HEK293T (cell line): ENCODE results near the gene TTLL6.

Experiments used
- CTCF ChIA-PET: fragments of 350-600 bp; formaldehyde crosslinking; extraction: SDS; loops from one replicate; lab custom pipeline; 2021; ENCODE audit warnings: antibody characterized with exemption, inconsistent platforms; lab: Yijun Ruan, JAX
- POLR2A ChIA-PET: fragments of 350-600 bp; formaldehyde crosslinking; extraction: SDS; loops from one replicate; lab custom pipeline; 2020; ENCODE audit warnings: antibody characterized with exemption, inconsistent platforms; lab: Yijun Ruan, JAX
- DNase-seq: peaks from one replicate; pipeline ENCODE4 v3.0.0; 2012; ENCODE audit warnings: mixed read lengths; ENCODE audit errors: extremely low spot score
- ARNT ChIP-seq: fragments of 450-650 bp; IDR thresholded peaks from 2 replicates; pipeline ENCODE4 v1.6.1; 2017; ENCODE audit warnings: mild to moderate bottlenecking
- BHLHE40 ChIP-seq: fragments of 450-650 bp; IDR thresholded peaks from 2 replicates; pipeline ENCODE4 v1.6.1; 2016; ENCODE audit warnings: mild to moderate bottlenecking, moderate library complexity, borderline replicate concordance
- CTBP1 ChIP-seq: fragments of 450-650 bp; IDR thresholded peaks from 2 replicates; pipeline ENCODE4 v1.6.1; 2016; ENCODE audit warnings: borderline replicate concordance
- ELF4 ChIP-seq: fragments of 450-650 bp; IDR thresholded peaks from 2 replicates; pipeline ENCODE4 v1.6.1; 2017; ENCODE audit warnings: antibody characterized with exemption
- FOXA1 ChIP-seq: fragments of 450-650 bp; IDR thresholded peaks from 2 replicates; pipeline ENCODE4 v1.6.1; 2016; ENCODE audit warnings: mild to moderate bottlenecking
- FOXK2 ChIP-seq: fragments of 450-650 bp; IDR thresholded peaks from 2 replicates; pipeline ENCODE4 v1.6.1; 2016; ENCODE audit warnings: mild to moderate bottlenecking
- FOXM1 ChIP-seq: fragments of 450-650 bp; IDR thresholded peaks from 2 replicates; pipeline ENCODE4 v1.6.1; 2017; ENCODE audit warnings: mild to moderate bottlenecking, borderline replicate concordance
- HDGF ChIP-seq: fragments of 450-650 bp; IDR thresholded peaks from 2 replicates; pipeline ENCODE4 v1.6.1; 2017; ENCODE audit warnings: antibody characterized with exemption, borderline replicate concordance
- L3MBTL2 ChIP-seq: fragments of 450-650 bp; conservative IDR thresholded peaks from 2 replicates; pipeline ENCODE4 v1.6.1; 2016; ENCODE audit warnings: mild to moderate bottlenecking
- LEF1 ChIP-seq: fragments of 450-650 bp; IDR thresholded peaks from 2 replicates; pipeline ENCODE4 v1.6.1; 2017; ENCODE audit warnings: mild to moderate bottlenecking, borderline replicate concordance
- NFRKB ChIP-seq: fragments of 450-650 bp; IDR thresholded peaks from 2 replicates; pipeline ENCODE4 v1.6.1; 2016; ENCODE audit warnings: mild to moderate bottlenecking, moderate library complexity
- PKNOX1 ChIP-seq: fragments of 450-650 bp; IDR thresholded peaks from 2 replicates; pipeline ENCODE4 v1.6.1; 2016
- SP1 ChIP-seq: fragments of 450-650 bp; IDR thresholded peaks from 2 replicates; pipeline ENCODE4 v1.6.1; 2017
- SUZ12 ChIP-seq: fragments of 450-650 bp; IDR thresholded peaks from 2 replicates; pipeline ENCODE4 v1.6.1; 2016; ENCODE audit warnings: mild to moderate bottlenecking
- TARDBP ChIP-seq: fragments of 450-650 bp; IDR thresholded peaks from 2 replicates; pipeline ENCODE4 v1.6.1; 2016
- ZNF384 ChIP-seq: fragments of 450-650 bp; IDR thresholded peaks from 2 replicates; pipeline ENCODE4 v1.6.1; 2016

TTLL6 gene

GRCh38 chr17:48722201-48722907, 94.7 kb downstream of the TTLL6 start, which contains the start of gene PRAC1:
Gene PRAC1 (minus strand): TSS chr17:48722518. CDS start chr17:48722392, 126 bp downstream.
- ChIA-PET CTCF (interaction anchor here (2.0 to 4.1 kb wide), 2 partner anchors 68 to 157 kb away, joined by 10 to 66 read pairs; no protein-coding TSS in a partner anchor), POLR2A (interaction anchor here (1.2 to 2.9 kb wide), 2 partner anchors 44 kb away, joined by 3 to 12 read pairs; no protein-coding TSS in a partner anchor)
- no peak for DNase-seq
- TF ChIP-seq ELF4 (no peak), TARDBP (no peak), SUZ12 (no peak), SP1 (no peak)

GRCh38 chr17:48721009-48721402, 96.0 kb downstream of the TTLL6 start:
- DNase-seq = no peak
- POLR2A ChIA-PET = interaction anchor here (1.2 to 4.9 kb wide), 2 partner anchors 8 to 43 kb away, joined by 3 to 58 read pairs; partner anchors contain the start of gene HOXB13
- no peak for TF ChIP-seq TARDBP
- TF ChIP-seq CTBP1 = no peak
- TF ChIP-seq SUZ12 = no peak
- TF ChIP-seq FOXK2 = no peak
- no peak for TF ChIP-seq FOXM1
- TF ChIP-seq L3MBTL2 = no peak
- no peak for TF ChIP-seq SP1
- TF ChIP-seq PKNOX1 = no peak
- no peak for TF ChIP-seq HDGF
- TF ChIP-seq ARNT = no peak
- TF ChIP-seq BHLHE40 = no peak
- TF ChIP-seq FOXA1 = no peak
- no peak for TF ChIP-seq ZNF384
- no peak for TF ChIP-seq NFRKB
- TF ChIP-seq LEF1 = no peak
- TF ChIP-seq ELF4 = no peak
- CTCF ChIA-PET = interaction anchor here (1.1 kb wide), 1 partner anchor 17 kb away, joined by 4 read pairs; no protein-coding TSS in a partner anchor

GRCh38 chr17:48720266-48721008, 96.6 kb downstream of the TTLL6 start:
- ChIA-PET POLR2A (interaction anchor here (0.7 to 4.9 kb wide), 8 partner anchors 8 to 779 kb away, joined by 3 to 58 read pairs (median 3); partner anchors contain the start of genes HOXB13 and PNPO), CTCF (interaction anchor here (0.6 to 1.7 kb wide), 4 partner anchors 16 to 70 kb away, joined by 3 to 6 read pairs (median 4); no protein-coding TSS in a partner anchor)
- DNase-seq = no peak
- TF ChIP-seq ZNF384 = no peak
- TF ChIP-seq SP1 = no peak
- no peak for TF ChIP-seq L3MBTL2
- no peak for TF ChIP-seq ARNT
- TF ChIP-seq CTBP1 = no peak
- no peak for TF ChIP-seq LEF1
- no peak for TF ChIP-seq NFRKB
- TF ChIP-seq TARDBP = no peak
- TF ChIP-seq FOXM1 = no peak
- TF ChIP-seq FOXA1 = no peak
- no peak for TF ChIP-seq FOXK2
- no peak for TF ChIP-seq ELF4
- TF ChIP-seq SUZ12 = no peak
- no peak for TF ChIP-seq PKNOX1

- no peak for TF ChIP-seq LEF1
- CTCF ChIA-PET = interaction anchor here (0.6 to 1.7 kb wide), 5 partner anchors 9 to 165 kb away, joined by 3 to 6 read pairs (median 4); partner anchors contain the start of gene HOXB13
- POLR2A ChIA-PET = interaction anchor here (0.6 to 4.9 kb wide), 11 partner anchors 9 to 778 kb away, joined by 3 to 58 read pairs (median 3); partner anchors contain the start of genes HOXB13 and PNPO
- peak; percentile 40 for DNase-seq
Measured at GRCh38 chr17:48719642-48720265, 97.3 kb downstream of the TTLL6 start.

- no peak for TF ChIP-seq CTBP1
- TF ChIP-seq NFRKB = no peak
- TF ChIP-seq FOXM1 = no peak
- no peak for TF ChIP-seq ELF4
- TF ChIP-seq SUZ12 = no peak
- TF ChIP-seq HDGF = no peak
- TF ChIP-seq L3MBTL2 = no peak; the same call in 1 of the 2 replicates
- no peak for TF ChIP-seq SP1
- no peak for DNase-seq
- CTCF ChIA-PET = interaction anchor here (0.8 to 2.7 kb wide), 5 partner anchors 9 to 166 kb away, joined by 3 to 11 read pairs (median 5); partner anchors contain the start of gene HOXB13
- POLR2A ChIA-PET = interaction anchor here (0.6 to 4.9 kb wide), 15 partner anchors 8 to 778 kb away, joined by 3 to 58 read pairs (median 3); partner anchors contain the start of genes HOXB13 and PNPO
Measured at GRCh38 chr17:48718761-48719641, 98.0 kb downstream of the TTLL6 start.
